Karpas-422 (cell line): ENCODE measurements around the gene FSTL3. TPM values are rescaled to one million over a fixed set of nuclear protein-coding genes. Genes with fewer than 3 reads are reported as not detected.
"Not testable (repeated sequence)": the region's sequence is repeated elsewhere in the genome, so short reads cannot be mapped to it uniquely, and the experiment has no call there.

ENCODE experiments used
- DNase-seq: peaks from one replicate; pipeline ENCODE4 v3.0.0-alpha.2; 2015
- H2AFZ ChIP-seq: fragments of 200-600 bp; sonication (generic); 2 replicates; pipeline ENCODE4 v1.6.1; 2014; ENCODE audit warnings: antibody characterized with exemption, low read length, mixed read lengths
- H3K27ac ChIP-seq: fragments of 200-600 bp; sonication (generic); 2 replicates; pipeline ENCODE4 v1.5.1; 2014; ENCODE audit warnings: mild to moderate bottlenecking, low read length, moderate library complexity
- H3K27me3 ChIP-seq: fragments of 200-600 bp; sonication (generic); 2 replicates; pipeline ENCODE4 v1.6.1; 2014; ENCODE audit warnings: low read length, mixed read lengths
- H3K36me3 ChIP-seq: fragments of 200-600 bp; sonication (generic); 2 replicates; pipeline ENCODE4 v1.6.1; 2014; ENCODE audit warnings: low read length, mixed read lengths; ENCODE audit not compliant: insufficient read depth
- H3K4me1 ChIP-seq: fragments of 200-600 bp; sonication (generic); 2 replicates; pipeline ENCODE4 v1.6.1; 2014; ENCODE audit warnings: mild to moderate bottlenecking, low read length, mixed read lengths
- H3K4me2 ChIP-seq: fragments of 200-600 bp; sonication (generic); 2 replicates; pipeline ENCODE4 v1.6.1; 2014; ENCODE audit warnings: low read length, low read depth, mild to moderate bottlenecking; ENCODE audit not compliant: poor library complexity, severe bottlenecking
- H3K4me3 ChIP-seq: fragments of 200-600 bp; sonication (generic); 2 replicates; pipeline ENCODE4 v1.5.1; 2014; ENCODE audit warnings: mild to moderate bottlenecking, antibody characterized with exemption, low read length, mixed read lengths
- H3K79me2 ChIP-seq: fragments of 200-600 bp; sonication (generic); 2 replicates; pipeline ENCODE4 v1.6.1; 2014; ENCODE audit warnings: mild to moderate bottlenecking, low read length, mixed read lengths
- H3K9ac ChIP-seq: fragments of 200-600 bp; sonication (generic); 2 replicates; pipeline ENCODE4 v1.6.0; 2014; ENCODE audit warnings: low read length
- H3K9me2 ChIP-seq: fragments of 200-600 bp; sonication (generic), shearing (Covaris generic); replicated peaks from 2 replicates; pipeline ENCODE4 v1.6.0; 2014; ENCODE audit warnings: mild to moderate bottlenecking, low read length, moderate library complexity; ENCODE audit not compliant: insufficient read depth
- H3K9me3 ChIP-seq: fragments of 300-700, 200-600 bp; sonication (generic); 2 replicates; pipeline ENCODE4 v1.6.1; 2014; ENCODE audit warnings: low read length, mixed read lengths
- H4K20me1 ChIP-seq: fragments of 200-600 bp; sonication (generic); 2 replicates; pipeline ENCODE4 v1.6.1; 2014; ENCODE audit warnings: mild to moderate bottlenecking, antibody characterized with exemption, low read length, low read depth; ENCODE audit not compliant: insufficient read depth
- total RNA-seq: library from RNA; depleted of rRNA; stranded (reverse); fragments of >200 nt; shearing (Covaris generic); gene quantifications from 2 replicates; pipeline ENCODE4 v1.2.3, GENCODE V29; 2014; ENCODE audit warnings: low replicate concordance; rRNA removed

Gene FSTL3
- 2.3 and 3.0 TPM in 2 replicates for total RNA-seq

DNA sequence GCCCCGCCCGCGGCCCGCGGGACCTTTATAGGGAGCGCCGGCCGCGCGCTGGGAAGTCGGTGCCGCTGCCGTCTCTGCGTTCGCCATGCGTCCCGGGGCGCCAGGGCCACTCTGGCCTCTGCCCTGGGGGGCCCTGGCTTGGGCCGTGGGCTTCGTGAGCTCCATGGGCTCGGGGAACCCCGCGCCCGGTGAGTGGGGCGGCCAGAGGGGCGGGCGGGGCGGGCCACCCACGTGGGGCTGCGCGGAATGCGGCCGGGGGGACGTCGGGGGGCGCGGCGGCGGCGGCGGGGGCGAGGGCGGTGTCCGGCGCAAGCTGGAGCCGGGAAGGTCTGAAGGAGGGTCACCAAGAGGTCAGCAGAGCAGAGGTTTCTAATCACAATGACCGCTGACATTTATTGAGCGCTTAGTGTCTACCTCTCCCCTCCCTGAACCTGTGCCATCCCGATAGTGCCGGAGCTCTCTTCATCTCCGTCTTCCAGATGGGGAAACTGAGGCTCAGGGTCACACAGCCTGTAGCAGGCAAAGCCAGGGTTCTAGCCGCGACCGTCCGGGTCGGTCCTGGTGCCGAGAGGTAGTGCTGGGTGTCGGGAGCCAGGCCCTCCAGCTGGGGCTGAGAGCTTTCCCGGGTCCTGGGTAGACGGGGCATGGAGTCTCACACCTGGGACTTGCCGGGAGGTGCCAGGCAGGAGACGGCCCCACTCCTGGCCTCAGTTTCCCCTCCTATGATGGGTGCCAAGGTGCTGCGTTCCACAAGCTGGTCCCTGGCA is at the start of gene FSTL3:
Gene FSTL3, plus strand, starts transcription at position 54 of the 767 bp plus-strand sequence. Its CDS starts 32 bp downstream, at position 86.
- Histone ChIP-seq H2AFZ (no peak within 1 kb of the TSS), H3K4me3 (no peak within 1 kb of the TSS)

DNA sequence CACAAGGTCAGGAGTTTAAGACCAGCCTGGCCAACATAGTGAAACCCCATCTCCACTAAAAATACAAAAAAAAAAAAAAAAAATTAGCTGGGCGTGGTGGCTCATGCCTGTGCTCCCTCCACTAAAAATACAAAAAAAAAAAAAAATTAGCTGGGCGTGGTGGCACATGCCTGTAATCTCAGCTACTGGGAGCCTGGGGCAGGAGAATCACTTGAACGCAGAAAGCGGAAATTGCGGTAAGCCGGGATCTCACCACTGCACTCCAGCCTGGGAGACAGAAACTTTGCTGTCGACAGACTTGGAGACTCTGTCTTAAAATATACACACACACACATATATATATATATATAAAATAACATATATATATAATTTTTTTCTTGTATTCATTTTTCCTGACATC is 49.6 kb upstream of the FSTL3 start:
- not testable (repeated sequence) for H3K27me3 ChIP-seq, H2AFZ ChIP-seq, H3K4me1 ChIP-seq, DNase-seq, H3K27ac ChIP-seq, H3K9me2 ChIP-seq, H3K4me3 ChIP-seq, H3K4me2 ChIP-seq, H3K9ac ChIP-seq, H4K20me1 ChIP-seq, H3K9me3 ChIP-seq
- H3K36me3 ChIP-seq, result peaks cover 22% of the 10 kb centered on the region
- H3K79me2 ChIP-seq, result peaks cover 32% of the 10 kb centered on the region

More for the DNA sequence above, at the start of gene FSTL3:
- Histone ChIP-seq H3K36me3 (no peaks in the 10 kb centered on the region), H3K79me2 (no peaks in the 10 kb centered on the region), H3K27ac (no peak within 1 kb of the TSS), H3K27me3 (no peaks in the 10 kb centered on the region), H4K20me1 (peaks cover 14% of the 10 kb centered on the region; the same call in 1 of the 2 replicates), H3K9ac (no peak within 1 kb of the TSS), H3K4me2 (no peak within 1 kb of the TSS), H3K9me3 (no peaks in the 10 kb centered on the region), H3K4me1 (peaks cover 9% of the 10 kb centered on the region), H3K9me2 (no peaks in the 10 kb centered on the region)
- no peak for DNase-seq

DNA sequence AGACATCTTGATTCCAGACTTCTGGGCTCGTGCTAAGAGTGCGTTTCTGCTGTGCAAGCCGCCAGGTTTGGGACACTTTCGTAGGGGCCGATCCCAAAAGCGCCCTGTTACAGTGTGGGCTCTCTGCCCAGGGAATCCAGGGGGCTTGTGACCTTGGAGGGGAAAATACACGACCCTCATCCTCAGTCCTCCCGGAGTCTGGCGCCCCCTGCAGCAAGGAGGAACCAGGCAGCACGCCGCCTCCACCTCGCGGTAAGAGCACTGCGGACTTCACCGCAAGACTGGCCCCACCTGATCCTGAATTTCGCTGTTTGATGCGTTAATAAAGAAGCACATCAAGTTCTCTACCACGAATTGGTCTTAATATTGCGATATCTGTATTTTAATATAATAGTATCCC is 48.0 kb upstream of the FSTL3 start:
- Histone ChIP-seq H3K9me3 (no peaks in the 10 kb centered on the region), H3K4me3 (no peak overlapping the region), H4K20me1 (no peaks in the 10 kb centered on the region), H3K9ac (no peak overlapping the region), H3K4me2 (no peak overlapping the region), H3K4me1 (peaks cover 6% of the 10 kb centered on the region), H3K36me3 (peaks cover 18% of the 10 kb centered on the region), H3K79me2 (peaks cover 48% of the 10 kb centered on the region), H2AFZ (no peak overlapping the region), H3K27me3 (no peaks in the 10 kb centered on the region), H3K9me2 (no peaks in the 10 kb centered on the region), H3K27ac (no peak overlapping the region)
- no peak for DNase-seq

DNA sequence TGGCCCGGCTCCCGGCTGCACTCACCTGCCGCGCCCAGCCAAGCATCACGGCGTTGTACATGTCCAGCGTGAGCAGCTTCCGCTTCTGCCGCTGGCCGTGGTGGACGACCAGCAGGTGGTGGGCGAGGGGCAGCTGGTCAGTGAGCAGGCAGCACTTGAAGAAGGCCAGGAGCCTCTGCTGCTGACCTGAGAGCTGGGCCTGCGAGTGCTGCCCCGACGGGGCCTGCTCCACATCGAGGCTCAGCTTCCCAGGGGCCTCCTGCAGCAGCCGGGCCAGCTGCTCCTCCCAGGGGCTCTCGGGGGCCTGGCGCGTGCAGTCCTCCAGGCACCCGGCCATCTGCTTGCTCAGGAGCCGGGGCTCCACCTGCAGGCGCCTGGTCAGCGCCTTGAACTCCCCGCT is 46.7 kb upstream of the FSTL3 start:
- DNase-seq, H3K27me3 ChIP-seq, H4K20me1 ChIP-seq, H3K4me3 ChIP-seq, H2AFZ ChIP-seq, H3K9me3 ChIP-seq, H3K9ac ChIP-seq, H3K4me2 ChIP-seq, H3K9me2 ChIP-seq, H3K27ac ChIP-seq: not testable (repeated sequence)
- peaks cover 48% of the 10 kb centered on the region for H3K79me2 ChIP-seq
- H3K4me1 ChIP-seq, result peaks cover 14% of the 10 kb centered on the region
- peaks cover 14% of the 10 kb centered on the region for H3K36me3 ChIP-seq

DNA sequence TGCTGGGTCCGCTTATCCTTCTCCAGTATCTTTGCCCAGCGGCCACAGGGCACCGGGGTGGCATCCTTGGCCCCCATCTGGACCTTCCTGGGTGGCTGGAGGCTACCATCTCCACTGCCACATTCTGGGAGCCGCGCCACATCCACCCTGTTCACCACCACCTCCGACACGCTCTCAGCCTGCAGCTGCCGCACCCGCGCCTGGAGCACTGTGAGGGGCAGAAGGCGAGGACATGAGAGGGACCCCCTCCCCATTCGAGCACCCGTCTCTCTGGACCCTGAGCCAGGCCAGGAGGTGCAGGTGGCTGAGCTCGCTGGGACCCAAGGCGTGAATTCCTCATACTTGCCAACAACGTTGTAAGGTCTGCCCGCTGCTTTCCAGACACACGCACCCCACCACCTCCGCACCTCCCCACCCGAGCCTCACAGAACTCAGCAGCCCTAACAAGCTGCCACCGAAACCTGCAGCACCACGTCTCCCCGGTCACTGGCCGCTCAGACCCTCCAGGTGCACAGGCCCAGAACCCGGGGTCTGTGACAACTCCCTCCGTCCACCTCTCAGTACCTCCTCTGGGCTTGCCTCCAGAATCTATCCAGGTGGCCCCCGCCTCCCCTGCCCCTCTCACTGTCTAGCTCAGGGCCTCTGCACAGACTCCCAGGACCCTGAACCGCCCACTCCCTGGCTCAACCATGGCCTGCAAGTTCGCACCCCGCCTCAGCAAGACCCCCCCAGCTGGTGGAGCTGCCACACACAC is 46.1 kb upstream of the FSTL3 start:
- no peak overlapping the region for H3K4me3 ChIP-seq
- DNase-seq, result no peak
- no peak overlapping the region for H3K4me2 ChIP-seq
- H3K27ac ChIP-seq, result no peak overlapping the region
- no peaks in the 10 kb centered on the region for H4K20me1 ChIP-seq
- no peaks in the 10 kb centered on the region for H3K27me3 ChIP-seq
- no peaks in the 10 kb centered on the region for H3K9me3 ChIP-seq
- H3K9me2 ChIP-seq, result no peaks in the 10 kb centered on the region
- H3K36me3 ChIP-seq, result peaks cover 14% of the 10 kb centered on the region
- no peak overlapping the region for H3K9ac ChIP-seq
- peaks cover 48% of the 10 kb centered on the region for H3K79me2 ChIP-seq
- peaks cover 14% of the 10 kb centered on the region for H3K4me1 ChIP-seq
- H2AFZ ChIP-seq, result no peak overlapping the region

DNA sequence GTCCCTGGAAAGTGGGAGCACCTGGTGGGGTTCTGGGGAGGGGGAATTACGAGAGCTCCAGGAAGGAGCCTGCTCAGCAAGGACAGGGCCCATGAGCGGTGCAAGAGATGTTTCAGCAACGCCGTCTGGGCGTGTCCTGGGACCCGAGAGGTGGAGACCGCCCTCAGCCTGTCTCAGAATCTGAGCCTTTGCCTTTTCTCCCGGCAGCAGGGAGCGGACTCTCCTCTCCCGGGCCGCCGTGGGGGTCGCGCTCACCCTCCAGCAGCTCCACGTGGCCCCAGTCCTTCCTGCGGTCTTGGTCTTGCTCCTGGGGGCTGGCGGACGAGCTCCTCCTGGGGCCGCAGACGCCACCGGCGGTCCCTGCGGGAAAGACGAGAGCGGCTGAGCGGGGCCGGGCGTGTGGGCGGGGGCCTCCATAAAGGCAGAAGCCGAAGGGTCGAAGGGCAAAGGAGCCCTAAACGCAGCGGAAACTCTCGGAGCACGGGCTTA is 43.6 kb upstream of the FSTL3 start:
- peaks cover 14% of the 10 kb centered on the region for H3K4me1 ChIP-seq
- peak overlapping the region; percentile 24; the same call in 1 of the 2 replicates for H3K27ac ChIP-seq
- no peaks in the 10 kb centered on the region for H3K9me3 ChIP-seq
- peaks cover 9% of the 10 kb centered on the region for H3K36me3 ChIP-seq
- DNase-seq, result peak; percentile 81
- no peaks in the 10 kb centered on the region for H3K27me3 ChIP-seq
- no peaks in the 10 kb centered on the region for H3K9me2 ChIP-seq
- H2AFZ ChIP-seq, result peak overlapping the region; percentile 83
- H4K20me1 ChIP-seq, result no peaks in the 10 kb centered on the region
- H3K4me2 ChIP-seq, result peak overlapping the region; percentile 83
- peak overlapping the region; percentile 92 for H3K9ac ChIP-seq
- H3K79me2 ChIP-seq, result peaks cover 45% of the 10 kb centered on the region
- H3K4me3 ChIP-seq, result peak overlapping the region; percentile 97

DNA sequence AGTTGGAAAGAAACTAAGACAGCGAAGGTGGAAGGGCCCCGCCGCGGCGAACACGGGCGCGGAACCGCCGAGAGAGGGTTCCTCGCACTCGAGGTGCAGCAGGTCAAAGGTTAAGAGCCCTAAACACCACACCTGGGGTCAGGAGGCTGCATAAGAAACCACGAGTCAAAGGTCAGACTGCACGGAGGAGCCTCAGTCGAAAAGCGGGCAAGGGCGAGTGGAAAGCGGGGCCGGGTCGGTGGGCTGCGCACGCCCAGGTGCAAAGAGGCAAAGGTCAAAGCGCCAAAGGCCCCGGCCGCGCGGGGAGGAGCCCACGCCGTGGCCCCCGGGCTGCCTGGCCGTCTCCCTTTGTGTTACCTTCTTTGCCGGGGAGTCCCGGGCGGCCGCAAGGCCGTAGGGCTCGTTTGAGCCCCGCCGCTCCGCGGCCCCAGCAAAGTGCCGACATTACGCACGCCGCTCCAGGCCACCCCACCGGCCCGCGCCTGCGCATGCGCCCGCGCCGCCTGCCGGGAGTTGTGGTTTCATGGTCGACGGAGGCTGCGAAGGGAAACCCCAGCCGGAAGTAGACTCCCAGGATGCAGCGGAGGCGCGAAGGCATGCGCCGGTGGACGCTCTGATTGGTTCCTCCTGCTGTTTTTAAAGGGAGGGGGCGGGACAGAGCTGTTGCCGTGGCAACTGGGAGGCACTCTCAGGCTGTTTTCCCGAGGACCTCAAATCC is 43.0 kb upstream of the FSTL3 start, which contains the start of gene POLRMT:
Gene POLRMT, minus strand, starts transcription at position 470 of the 718 bp plus-strand sequence. Its CDS starts 25 bp downstream, at position 445.
- H3K9me2 ChIP-seq, result no peaks in the 10 kb centered on the region
- H3K9ac ChIP-seq, result peak within 1 kb of the TSS; percentile 92
- H2AFZ ChIP-seq, result peak within 1 kb of the TSS; percentile 87
- DNase-seq, result peak; percentile 99
- no peaks in the 10 kb centered on the region for H4K20me1 ChIP-seq
- H3K27ac ChIP-seq, result peak within 1 kb of the TSS; percentile 24; the same call in 1 of the 2 replicates
- H3K36me3 ChIP-seq, result peaks cover 6% of the 10 kb centered on the region
- peak within 1 kb of the TSS; percentile 97 for H3K4me3 ChIP-seq
- H3K27me3 ChIP-seq, result no peaks in the 10 kb centered on the region
- no peaks in the 10 kb centered on the region for H3K9me3 ChIP-seq
- peaks cover 14% of the 10 kb centered on the region for H3K4me1 ChIP-seq
- H3K4me2 ChIP-seq, result peak within 1 kb of the TSS; percentile 83
- H3K79me2 ChIP-seq, result peaks cover 41% of the 10 kb centered on the region
